ENCODE results near the gene CAPN7.

The CAPN7 gene

GRCh38 chr3:15211937-15212336 lies 5.9 kb downstream of the CAPN7 start:
- no peak overlapping the region for H3K27ac Mint-ChIP-seq
- H3K9me3 Mint-ChIP-seq: no peaks in the 10 kb centered on the region
- H3K27me3 Mint-ChIP-seq: no peaks in the 10 kb centered on the region
- H3K4me1 Mint-ChIP-seq: peaks cover 12 to 16% of the 10 kb centered on the region in 2 donors
- H3K4me3 Mint-ChIP-seq: no peak overlapping the region
- DNase-seq (no peak), ATAC-seq (replicated peaks) (no peak)
- H3K36me3 Mint-ChIP-seq: peaks cover 31 to 35% of the 10 kb centered on the region in 2 donors

GRCh38 chr3:15214758-15215157 lies 8.7 kb downstream of the CAPN7 start:
- H3K4me3 Mint-ChIP-seq: no peak overlapping the region
- no peak overlapping the region for H3K27ac Mint-ChIP-seq
- peaks cover 6 to 9% of the 10 kb centered on the region in 2 donors for H3K4me1 Mint-ChIP-seq
- no peak for DNase-seq
- H3K9me3 Mint-ChIP-seq: no peaks in the 10 kb centered on the region
- no peak for ATAC-seq (replicated peaks)
- H3K27me3 Mint-ChIP-seq: no peaks in the 10 kb centered on the region
- peaks cover 44 to 51% of the 10 kb centered on the region in 2 donors for H3K36me3 Mint-ChIP-seq

GRCh38 chr3:15215996-15216395 lies 9.9 kb downstream of the CAPN7 start:
- DNase-seq: no peak
- ATAC-seq (replicated peaks): no peak
- Mint-ChIP-seq H3K9me3 (no peaks in the 10 kb centered on the region), H3K27me3 (no peaks in the 10 kb centered on the region), H3K4me3 (no peak overlapping the region), H3K27ac (no peak overlapping the region), H3K4me1 (peaks cover 6 to 8% of the 10 kb centered on the region in 2 donors), H3K36me3 (peaks cover 45 to 54% of the 10 kb centered on the region in 2 donors)

- Mint-ChIP-seq H3K4me3 (no peak overlapping the region), H3K27me3 (no peaks in the 10 kb centered on the region), H3K36me3 (peaks cover 43 to 54% of the 10 kb centered on the region in 2 donors), H3K9me3 (no peaks in the 10 kb centered on the region), H3K4me1 (peaks cover 6 to 8% of the 10 kb centered on the region in 2 donors), H3K27ac (peak overlapping the region; percentile 62)
- ATAC-seq (replicated peaks) (no peak), DNase-seq (no peak)
Measured at GRCh38 chr3:15216501-15216900, 10.5 kb downstream of the CAPN7 start.

- Mint-ChIP-seq H3K36me3 (peaks cover 41 to 52% of the 10 kb centered on the region in 2 donors), H3K27ac (peak overlapping the region; percentile 62), H3K4me3 (no peak overlapping the region), H3K27me3 (no peaks in the 10 kb centered on the region), H3K9me3 (no peaks in the 10 kb centered on the region), H3K4me1 (peaks cover 3 to 8% of the 10 kb centered on the region in 2 donors)
- ATAC-seq (replicated peaks) (no peak), DNase-seq (no peak)
Measured at GRCh38 chr3:15217011-15217671, 11.1 kb downstream of the CAPN7 start.

GRCh38 chr3:15217841-15218267 lies 11.8 kb downstream of the CAPN7 start:
- Mint-ChIP-seq H3K4me3 (no peak overlapping the region), H3K9me3 (no peaks in the 10 kb centered on the region), H3K4me1 (peaks cover 3 to 8% of the 10 kb centered on the region in 2 donors), H3K27me3 (no peaks in the 10 kb centered on the region), H3K27ac (no peak overlapping the region), H3K36me3 (peaks cover 40 to 53% of the 10 kb centered on the region in 2 donors)
- DNase-seq: no peak
- ATAC-seq (replicated peaks): no peak

GRCh38 chr3:15218689-15219088 lies 12.6 kb downstream of the CAPN7 start:
- ATAC-seq (replicated peaks) (no peak), DNase-seq (no peak)
- Mint-ChIP-seq H3K4me3 (no peak overlapping the region), H3K27me3 (no peaks in the 10 kb centered on the region), H3K27ac (no peak overlapping the region), H3K36me3 (peaks cover 37 to 53% of the 10 kb centered on the region in 2 donors), H3K4me1 (peaks cover 6 to 8% of the 10 kb centered on the region in 2 donors), H3K9me3 (no peaks in the 10 kb centered on the region)

- Mint-ChIP-seq H3K36me3 (peaks cover 28 to 48% of the 10 kb centered on the region in 2 donors), H3K4me3 (no peak overlapping the region), H3K27ac (no peak overlapping the region), H3K27me3 (no peaks in the 10 kb centered on the region), H3K4me1 (peaks cover 6% of the 10 kb centered on the region in 2 donors), H3K9me3 (no peaks in the 10 kb centered on the region)
- no peak for DNase-seq
- no peak for ATAC-seq (replicated peaks)
Measured at GRCh38 chr3:15220056-15220455, 14.0 kb downstream of the CAPN7 start.

- ATAC-seq (replicated peaks) (no peak), DNase-seq (no peak)
- H3K27ac Mint-ChIP-seq: no peak overlapping the region
- H3K9me3 Mint-ChIP-seq: no peaks in the 10 kb centered on the region
- H3K27me3 Mint-ChIP-seq: no peaks in the 10 kb centered on the region
- peaks cover 26 to 42% of the 10 kb centered on the region in 2 donors for H3K36me3 Mint-ChIP-seq
- H3K4me3 Mint-ChIP-seq: no peak overlapping the region
- H3K4me1 Mint-ChIP-seq: peaks cover 4 to 6% of the 10 kb centered on the region in 2 donors
Measured at GRCh38 chr3:15220661-15221060, 14.6 kb downstream of the CAPN7 start.

GRCh38 chr3:15221574-15222217 lies 15.7 kb downstream of the CAPN7 start:
- ATAC-seq (replicated peaks): no peak
- peaks cover 3 to 6% of the 10 kb centered on the region in 2 donors for H3K4me1 Mint-ChIP-seq
- no peaks in the 10 kb centered on the region for H3K27me3 Mint-ChIP-seq

GRCh38 chr3:15223685-15224572 lies 17.9 kb downstream of the CAPN7 start:
- peaks cover 22 to 35% of the 10 kb centered on the region in 2 donors for H3K36me3 Mint-ChIP-seq
- peaks cover 0 to 6% of the 10 kb centered on the region in 2 donors for H3K4me1 Mint-ChIP-seq
- ATAC-seq (replicated peaks) (no peak), DNase-seq (no peak)
- H3K9me3 Mint-ChIP-seq: no peaks in the 10 kb centered on the region
- no peak overlapping the region for H3K4me3 Mint-ChIP-seq
- H3K27me3 Mint-ChIP-seq: no peaks in the 10 kb centered on the region
- no peak overlapping the region for H3K27ac Mint-ChIP-seq

More at GRCh38 chr3:15221574-15222217, 15.7 kb downstream of the CAPN7 start:
- peaks cover 22 to 37% of the 10 kb centered on the region in 2 donors for H3K36me3 Mint-ChIP-seq
- DNase-seq: no peak
- no peak overlapping the region for H3K27ac Mint-ChIP-seq
- H3K9me3 Mint-ChIP-seq: no peaks in the 10 kb centered on the region
- no peak overlapping the region for H3K4me3 Mint-ChIP-seq

- no peaks in the 10 kb centered on the region for H3K27me3 Mint-ChIP-seq
- H3K4me1 Mint-ChIP-seq: peaks cover 0 to under 1% of the 10 kb centered on the region in 2 donors
- DNase-seq (no peak), ATAC-seq (replicated peaks) (no peak)
- no peak overlapping the region for H3K4me3 Mint-ChIP-seq
- no peak overlapping the region for H3K27ac Mint-ChIP-seq
- H3K9me3 Mint-ChIP-seq: no peaks in the 10 kb centered on the region
- peaks cover 12 to 21% of the 10 kb centered on the region in 2 donors for H3K36me3 Mint-ChIP-seq
Measured at GRCh38 chr3:15228147-15228546, 22.1 kb downstream of the CAPN7 start.

GRCh38 chr3:15229262-15229661 lies 23.2 kb downstream of the CAPN7 start:
- Mint-ChIP-seq H3K27ac (no peak overlapping the region), H3K27me3 (no peaks in the 10 kb centered on the region), H3K9me3 (no peaks in the 10 kb centered on the region), H3K4me3 (no peak overlapping the region), H3K4me1 (no peaks in the 10 kb centered on the region), H3K36me3 (peaks cover 16 to 20% of the 10 kb centered on the region in 2 donors)
- DNase-seq: no peak
- ATAC-seq (replicated peaks): no peak

GRCh38 chr3:15241341-15241740 lies 35.3 kb downstream of the CAPN7 start:
- Mint-ChIP-seq H3K4me3 (no peak overlapping the region), H3K4me1 (peaks cover 0 to 1% of the 10 kb centered on the region in 2 donors), H3K27me3 (no peaks in the 10 kb centered on the region), H3K27ac (no peak overlapping the region), H3K9me3 (no peaks in the 10 kb centered on the region), H3K36me3 (peaks cover 9 to 22% of the 10 kb centered on the region in 2 donors)
- DNase-seq (no peak), ATAC-seq (replicated peaks) (peak; percentile 67 to 70)

All from stimulated activated naive B cell treated with anti-CD40 and anti-IgM and Interleukin-4, amounts not matched to agents 10 μg/mL and 1 μg/mL and 100 μg/mL, for 72 hours (primary cell).